NCI-H1694 treated with DMSO at 0.1 percent for 48 hours (cell line): Measurements from ENCODE around the gene DIPK1B.

Experiments
- DNase-seq: peaks from one replicate; lab custom pipeline; 2025; lab: John Stamatoyannopoulos, UW

DIPK1B gene

DNA sequence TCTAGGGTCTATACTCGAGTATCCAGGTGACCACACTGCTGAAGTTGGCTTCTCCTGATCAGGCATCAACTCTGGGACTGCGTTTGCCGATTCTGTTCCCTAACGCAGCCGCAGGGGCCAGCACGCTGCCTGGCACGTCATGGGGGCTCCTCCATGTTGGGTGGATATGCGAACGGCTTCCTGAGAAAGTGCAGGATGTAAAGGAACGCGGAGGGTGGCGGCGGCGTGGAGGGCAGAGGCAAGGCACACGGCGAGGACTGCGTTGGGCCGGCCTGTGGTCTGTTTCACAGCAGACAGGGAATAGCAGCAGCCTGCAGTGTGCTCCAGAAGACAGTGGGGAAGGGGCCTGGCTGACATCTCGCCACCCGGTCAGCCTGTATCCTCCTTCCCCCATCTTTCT lies 26.6 kb downstream of the DIPK1B start:
- DNase-seq: no peak

DNA sequence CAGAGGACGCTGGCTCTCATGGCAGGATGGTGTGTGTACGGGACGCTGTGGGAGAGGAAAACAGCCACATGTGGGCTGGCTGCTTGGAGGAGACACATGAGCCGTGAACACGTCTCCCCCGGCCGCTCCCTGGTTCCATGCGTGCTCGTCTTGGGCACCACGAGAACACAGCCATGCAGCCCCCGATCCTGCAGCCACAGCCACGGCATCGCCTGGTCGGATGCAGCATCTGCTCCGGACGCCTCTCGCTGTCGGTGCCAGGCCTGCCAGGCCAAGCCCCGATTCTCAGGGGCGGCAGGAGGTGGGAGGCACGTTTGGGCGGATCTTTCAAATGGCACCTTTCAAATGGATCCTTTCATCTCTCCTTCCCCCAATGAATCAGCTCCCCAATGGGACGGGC lies 27.1 kb downstream of the DIPK1B start:
- no peak for DNase-seq

DNA sequence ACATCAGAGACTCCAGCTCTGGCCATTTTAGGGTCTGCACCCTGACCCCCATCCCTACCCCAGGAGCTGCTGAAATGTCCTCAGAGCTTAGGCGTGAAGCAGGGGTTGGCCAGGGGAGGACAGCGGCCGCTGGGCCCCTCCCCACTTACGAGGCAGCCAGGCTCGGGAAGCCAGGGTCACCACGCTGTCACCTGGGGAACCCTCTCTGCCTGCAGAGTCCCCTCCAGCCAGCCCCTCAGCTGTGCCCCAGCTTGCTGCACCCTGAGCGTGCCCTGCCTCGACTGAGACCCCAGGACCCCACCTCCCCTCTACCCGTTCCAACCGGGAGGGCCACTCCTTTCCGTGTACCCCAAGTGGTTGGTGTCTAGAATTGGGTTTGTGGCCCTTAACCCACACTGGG lies 27.7 kb downstream of the DIPK1B start:
- DNase-seq: no peak

DNA sequence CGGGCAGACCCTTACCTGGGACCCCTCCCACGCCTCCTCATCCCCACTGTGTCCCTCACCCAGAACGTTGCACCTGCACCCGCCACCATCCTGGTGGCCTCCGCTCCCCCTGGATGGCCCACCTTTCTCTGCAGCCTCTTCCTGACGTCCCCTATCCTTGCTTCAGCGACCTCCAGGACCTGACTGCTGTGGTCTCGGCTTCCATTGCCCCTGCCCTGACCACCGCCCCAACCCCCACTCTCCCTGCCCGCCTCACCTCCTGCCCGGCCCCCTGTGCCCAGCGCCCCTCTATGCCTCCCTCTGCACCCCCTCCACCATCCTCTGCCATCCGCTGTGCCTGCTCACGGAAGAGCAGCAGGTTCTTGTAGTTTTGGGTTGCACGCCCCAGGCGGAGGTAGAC lies 28.1 kb downstream of the DIPK1B start:
- DNase-seq: no peak

DNA sequence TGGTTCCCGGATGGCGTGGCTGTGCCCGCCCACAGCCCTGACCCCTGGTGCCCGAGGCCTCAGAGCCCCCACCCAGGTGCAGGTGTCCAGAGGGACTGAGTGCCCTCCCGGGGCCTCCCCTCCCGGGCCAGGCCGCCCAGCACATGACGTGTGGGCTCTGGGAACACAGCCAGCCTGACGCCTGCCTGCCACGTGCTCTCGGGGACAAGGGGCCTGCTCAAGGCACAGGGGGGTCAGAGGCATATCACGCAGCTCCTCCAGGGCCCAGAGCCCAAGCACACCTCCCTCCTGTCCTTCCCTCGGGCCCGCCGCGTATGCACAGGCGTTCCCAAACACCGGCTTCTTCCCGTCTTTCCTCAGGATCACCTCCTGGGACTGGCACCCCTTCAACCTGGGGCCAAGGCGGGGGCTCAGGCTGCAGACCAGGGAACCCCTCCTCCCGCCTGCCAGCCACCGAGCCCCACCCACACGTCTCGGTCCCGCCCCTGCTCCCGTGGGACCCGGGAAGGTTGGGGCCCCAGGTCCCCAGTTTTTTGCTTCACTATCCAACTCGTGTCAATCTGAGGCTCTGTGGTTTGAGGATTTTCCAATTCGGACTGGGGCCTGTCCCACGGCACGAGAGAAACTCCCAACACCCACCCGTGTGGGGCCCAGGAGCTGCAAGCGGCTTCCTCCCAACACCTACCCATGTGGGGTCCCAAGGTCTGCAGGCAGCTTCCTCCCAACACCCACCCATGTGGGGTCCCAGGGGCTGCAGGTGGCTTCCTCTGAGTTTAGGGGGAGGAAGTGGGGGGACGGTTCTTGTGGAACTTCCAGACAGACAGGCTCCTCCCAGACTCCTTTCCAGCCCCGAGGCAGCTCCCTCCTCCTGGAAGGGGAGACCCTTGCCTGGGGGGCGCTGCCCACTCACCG lies 28.9 kb downstream of the DIPK1B start:
- no peak for DNase-seq

DNA sequence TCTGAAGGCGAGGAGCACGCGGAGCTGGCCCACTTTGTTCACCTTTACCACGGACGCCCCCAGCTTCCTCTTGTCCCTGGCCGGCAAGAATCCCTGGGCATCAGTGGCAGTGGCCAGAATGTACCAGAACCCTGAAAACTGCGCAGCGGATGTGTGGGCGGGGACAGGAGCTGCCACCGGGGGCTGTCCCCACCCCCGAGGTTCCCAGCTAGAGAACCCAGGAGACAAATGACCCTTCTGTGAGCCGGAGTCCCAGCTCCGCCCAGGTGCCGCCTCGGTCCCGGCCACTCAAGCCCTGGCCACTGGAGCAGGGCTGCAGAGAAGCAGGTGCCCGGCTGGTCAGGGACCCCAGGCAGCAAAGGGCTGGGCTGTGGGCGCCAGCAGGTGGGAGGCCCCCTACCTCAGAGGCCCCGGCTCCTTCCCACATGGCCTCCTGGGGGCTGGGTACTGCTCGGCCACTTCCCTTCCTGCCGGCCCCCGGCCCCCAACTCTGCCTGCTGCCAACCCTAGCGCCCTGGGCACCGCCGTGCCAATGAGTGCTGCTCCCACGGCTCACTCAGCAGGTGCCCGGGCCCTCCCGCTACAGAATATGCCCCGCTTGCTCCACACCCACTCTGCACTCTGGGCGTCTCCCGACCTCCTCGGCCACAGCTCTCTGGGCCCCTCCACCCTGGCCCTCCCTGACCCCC lies 29.7 kb downstream of the DIPK1B start:
- DNase-seq: no peak

DNA sequence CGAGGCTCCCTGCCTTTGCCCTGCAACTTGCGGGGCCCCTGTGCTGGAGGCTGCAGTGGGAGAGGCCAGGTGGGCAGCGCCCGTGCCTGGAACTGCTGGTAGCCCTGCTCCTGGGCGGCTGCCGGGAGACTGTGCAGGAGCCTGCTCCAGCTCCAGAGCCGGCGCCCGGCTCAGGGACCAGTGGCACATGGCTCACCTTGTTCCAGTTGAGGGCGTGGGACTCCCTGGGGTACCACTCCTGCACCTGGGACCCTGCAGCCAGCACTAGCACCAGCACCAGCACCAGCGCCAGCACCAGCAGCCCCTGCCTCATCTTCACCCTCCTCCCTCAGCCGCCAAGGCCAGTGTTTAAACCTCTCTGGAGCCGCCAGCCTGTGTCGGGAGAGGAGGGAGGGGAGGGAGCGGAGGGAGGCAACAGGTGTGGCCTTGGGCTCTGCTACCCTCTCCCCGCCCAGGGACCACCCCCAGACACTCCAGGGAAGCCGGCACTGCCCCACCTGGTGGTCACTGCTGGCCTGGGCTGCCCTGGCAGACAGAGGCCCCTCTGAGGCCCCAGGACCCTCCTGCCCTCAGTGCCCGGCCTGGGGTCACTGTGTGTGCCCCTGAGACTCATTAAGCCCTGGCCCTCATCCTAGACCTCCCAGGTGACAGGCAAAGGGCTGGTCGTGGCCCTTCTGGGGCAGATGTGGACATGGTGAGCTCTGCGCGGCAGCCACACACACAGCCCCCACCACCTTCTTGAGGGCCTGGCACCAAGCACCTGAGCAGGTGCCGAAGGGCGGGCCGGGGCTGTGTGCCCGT lies 30.4 kb downstream of the DIPK1B start, which contains the start of gene LCN10:
Gene LCN10, minus strand, starts transcription at position 350 of the 801 bp plus-strand sequence. Its CDS starts 37 bp downstream, at position 313.
- no peak for DNase-seq

DNA sequence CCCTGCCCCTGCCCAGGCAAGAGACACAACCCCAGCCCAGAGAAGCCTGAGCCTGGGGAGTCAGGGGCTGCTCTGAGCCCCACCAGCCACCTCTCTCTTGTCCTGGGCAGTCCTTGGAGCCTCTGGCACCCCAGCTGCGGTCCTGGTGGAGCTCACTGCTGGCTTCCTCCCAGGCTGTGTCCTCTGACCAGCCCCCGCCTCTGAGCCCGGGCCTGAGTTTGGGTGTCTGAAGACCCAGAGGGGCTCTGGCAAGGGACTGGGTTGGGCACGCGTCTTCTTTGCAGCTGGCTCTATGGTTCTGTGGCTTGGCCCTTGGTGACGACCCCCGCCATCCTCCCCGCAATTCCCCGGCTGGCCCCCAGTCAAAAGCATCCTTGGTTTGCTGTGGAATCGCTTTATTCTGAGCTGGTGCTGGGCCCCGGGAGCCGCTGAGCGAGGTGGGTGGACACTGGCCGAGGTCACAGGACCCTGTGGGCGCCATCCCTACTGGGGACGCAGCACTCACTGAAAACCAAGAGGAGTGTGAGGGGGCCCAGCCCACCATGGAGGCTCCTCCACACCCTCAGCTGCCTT lies 31.4 kb downstream of the DIPK1B start:
- DNase-seq: no peak

DNA sequence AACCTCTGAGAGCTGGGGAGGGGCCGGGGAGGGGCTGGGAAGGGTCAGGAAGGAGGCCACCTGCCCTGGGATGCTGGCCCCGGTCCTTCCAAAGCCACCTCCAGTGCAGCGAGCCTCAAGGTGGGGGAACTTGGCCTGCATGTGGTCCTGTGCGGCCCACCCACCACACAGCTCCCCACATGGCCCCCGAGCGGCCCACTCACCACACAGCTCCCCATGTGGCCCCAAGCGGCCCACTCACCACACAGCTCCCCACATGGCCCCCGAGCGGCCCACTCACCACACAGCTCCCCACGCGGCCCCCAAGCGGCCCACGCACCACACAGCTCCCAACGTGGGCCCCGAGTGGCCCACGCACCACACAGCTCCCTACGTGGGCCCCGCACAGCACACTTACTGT lies 32.4 kb downstream of the DIPK1B start:
- no peak for DNase-seq

DNA sequence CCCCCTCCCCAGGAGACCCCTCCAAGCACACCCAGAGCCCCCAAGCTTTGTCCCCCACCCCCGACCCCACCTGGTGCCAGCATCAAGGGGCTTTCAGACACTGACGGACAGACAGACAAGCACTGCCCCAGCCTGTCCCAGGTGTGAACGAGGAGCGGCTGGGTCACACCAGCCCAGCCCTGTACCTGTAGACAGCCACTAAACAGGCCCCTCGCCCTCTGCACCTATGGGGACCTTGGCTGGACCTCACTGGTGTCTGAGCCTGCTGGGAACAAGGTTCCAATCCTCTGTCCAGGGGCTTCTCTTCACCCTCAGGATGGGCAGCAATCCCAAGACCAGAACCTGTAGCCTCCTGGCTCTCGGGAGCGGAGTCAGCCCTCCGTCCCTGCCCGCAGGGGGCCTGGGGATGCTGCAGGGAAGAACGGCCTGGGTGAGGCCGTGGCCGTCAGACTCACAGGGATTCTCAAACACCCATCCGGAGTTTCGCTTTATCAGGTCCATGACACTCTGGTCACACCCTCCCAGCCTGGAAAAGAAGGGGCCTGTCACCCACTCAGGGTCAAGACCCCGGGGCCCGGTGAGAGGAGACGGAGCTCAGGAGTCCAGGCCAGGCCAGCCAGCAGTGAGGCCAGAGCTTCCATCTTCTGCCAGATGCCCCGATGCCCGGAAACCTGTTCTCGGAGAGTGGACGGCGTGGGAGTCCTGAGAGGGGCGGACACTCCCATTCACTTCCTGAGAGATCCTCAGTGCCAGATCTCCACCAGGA lies 33.2 kb downstream of the DIPK1B start:
- no peak for DNase-seq

DNA sequence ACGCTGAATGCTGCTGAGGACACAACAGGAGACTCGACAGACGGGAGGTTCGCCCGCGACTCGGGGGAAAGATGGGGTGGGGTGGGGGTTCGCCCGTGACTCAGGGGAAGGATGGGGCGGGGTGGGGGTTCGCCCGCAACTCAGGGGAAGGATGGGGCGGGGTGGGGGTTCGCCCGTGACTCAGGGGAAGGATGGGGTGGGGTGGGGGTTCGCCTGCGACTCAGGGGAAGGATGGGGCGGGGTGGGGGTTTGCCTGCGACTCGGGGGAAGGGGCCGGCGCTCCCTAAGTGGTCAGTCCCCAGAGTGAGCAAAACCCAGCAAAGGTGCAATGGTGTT lies 33.8 kb downstream of the DIPK1B start:
- DNase-seq: no peak

DNA sequence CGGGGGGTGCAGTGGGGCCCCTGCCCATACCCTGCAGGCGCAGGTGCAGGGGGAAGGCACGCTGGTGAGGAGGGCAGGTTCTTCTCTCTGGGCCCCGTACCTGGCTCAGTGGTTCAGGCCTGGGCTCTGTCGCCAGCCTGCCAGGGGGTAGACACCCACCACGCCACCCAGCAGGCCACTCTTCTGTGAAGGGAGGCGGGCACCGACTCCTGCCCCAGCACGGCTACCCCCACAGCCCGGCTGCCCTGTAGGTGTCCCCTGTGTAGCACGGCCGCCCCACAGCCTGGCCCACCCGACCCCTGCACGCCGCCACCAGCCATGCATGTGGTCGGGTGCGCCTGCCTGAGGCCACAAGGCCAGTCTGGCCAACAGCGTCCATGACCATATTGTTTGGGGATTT lies 34.2 kb downstream of the DIPK1B start:
- DNase-seq: no peak

DNA sequence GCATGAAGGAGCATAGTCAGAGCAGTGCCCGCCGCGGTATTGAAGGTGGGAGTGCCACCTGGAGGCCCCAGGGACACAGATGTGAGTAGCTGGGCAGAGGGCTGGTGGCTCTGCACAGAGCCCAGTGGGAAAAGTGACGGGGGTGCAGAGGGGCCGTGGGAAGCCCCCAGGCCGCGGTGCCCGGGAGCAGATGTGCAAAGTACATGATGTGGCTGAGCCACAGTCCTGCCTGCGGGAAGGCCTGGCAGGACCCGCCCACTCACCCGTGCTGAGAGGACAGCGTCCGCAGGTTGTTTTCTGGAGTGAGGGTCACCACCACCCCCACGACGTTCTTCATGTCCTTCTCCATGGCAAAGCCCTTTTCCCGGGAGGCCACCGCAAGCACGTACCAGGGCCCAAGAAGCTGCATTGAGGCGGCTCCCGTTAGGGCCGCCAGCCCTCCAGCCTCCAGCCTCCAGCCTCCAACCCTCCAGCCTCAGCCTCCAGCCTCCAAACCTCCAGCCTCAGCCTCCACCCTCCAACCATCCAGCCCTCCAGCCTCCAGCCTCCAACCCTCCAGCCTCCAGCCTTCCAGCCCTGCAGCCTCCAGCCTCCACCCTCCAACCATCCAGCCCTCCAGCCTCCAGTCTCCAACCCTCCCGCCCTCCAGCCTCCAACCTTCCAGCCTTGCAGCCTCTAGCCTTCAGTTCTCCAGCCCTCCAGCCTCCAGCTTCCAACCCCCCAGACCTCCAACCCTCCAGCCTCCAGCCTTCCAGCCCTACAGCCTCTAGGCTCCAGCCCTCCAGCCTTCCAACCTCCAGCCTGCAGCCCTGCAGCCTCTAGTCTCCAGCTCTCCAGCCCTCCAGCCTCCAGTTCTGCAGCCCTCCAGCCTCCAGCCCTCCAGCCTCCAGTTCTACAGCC lies 35.0 kb downstream of the DIPK1B start:
- DNase-seq: no peak

DNA sequence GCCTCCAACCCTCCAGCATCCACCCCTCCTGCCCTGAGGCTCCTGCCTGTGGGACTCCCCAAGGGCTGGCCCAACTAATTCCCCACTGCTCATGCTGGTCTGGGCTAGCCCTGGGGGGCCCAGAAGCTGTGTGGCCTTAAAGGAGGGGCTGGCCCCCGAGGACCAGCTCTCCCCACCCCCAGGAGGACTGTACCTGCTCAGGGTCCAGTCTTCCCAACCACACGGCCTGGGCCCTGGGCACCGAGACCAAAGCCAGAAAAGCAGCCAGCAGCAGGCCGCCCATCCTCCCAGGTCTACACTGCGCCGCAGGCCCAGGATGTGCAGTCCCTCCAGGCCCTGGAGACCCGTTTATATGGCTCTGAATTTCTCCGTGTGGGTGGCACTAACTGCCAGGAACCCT lies 35.8 kb downstream of the DIPK1B start, which contains the start of gene LCN6:
Gene LCN6, minus strand, starts transcription at position 325 of the 400 bp plus-strand sequence. Its CDS starts 42 bp downstream, at position 283.
- no peak for DNase-seq

DNA sequence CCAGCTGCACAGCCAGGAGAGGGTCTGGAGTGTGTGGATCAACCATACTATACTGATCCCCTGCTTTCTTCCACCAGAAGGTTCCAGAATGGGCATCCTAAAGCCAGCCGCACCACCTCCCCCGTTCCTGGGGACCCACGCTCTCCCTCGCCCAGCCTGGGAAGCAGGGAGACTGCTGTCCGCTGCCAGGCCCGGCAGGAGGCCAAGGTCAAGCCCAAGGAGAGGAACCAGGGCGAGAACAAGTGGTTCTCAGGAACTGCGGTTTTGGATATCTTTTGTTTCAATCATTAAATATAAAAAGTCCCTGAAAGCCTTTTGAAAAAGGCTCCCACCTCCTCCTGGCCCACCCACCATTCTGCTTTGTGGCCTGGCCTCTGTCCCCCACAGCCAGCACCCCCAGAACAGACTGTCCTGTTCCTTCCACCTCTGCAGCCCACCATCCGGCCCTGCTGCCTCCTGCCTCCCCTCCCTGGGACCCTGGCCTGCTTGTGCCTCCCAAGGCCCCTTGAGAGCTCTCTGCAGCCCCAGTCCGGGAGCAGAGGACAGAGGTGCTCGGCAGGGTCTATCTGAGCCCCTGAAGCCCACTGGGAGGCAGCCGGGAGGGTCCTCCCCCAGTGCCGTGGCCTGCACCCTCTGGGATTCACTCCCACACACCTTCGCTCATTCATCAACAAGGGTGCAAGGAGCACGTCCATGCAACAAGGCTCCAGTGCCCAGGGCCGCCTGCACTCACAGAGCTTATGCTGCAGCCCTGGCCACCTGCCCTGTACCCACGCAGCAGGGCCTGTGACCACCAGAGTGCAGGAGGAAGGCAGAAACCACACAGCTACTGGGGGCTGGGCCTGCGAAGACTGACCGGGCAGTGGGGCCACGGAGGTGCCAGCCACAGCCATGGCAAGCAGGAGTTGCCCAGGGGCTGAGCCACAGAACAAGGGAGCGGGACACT lies 36.6 kb downstream of the DIPK1B start:
- no peak for DNase-seq

DNA sequence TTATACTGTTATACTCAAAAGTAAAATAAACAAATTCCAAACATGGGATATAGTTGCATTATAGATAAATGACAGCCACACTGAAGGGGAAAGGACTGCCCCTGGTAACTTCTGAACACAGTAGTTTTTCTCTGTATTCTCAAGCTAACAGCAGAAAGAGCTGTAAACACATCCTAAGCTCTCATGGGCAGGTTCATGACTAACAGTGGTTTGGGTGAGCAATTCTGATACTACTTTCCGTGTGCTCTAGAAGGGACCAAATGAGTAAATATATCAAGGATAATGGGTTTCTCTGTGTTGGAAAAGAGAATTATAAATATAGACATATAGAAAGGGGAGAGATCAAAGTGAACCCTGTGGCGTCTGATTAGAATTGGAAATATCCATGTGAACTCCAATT lies 38.2 kb downstream of the DIPK1B start:
- DNase-seq: no peak

DNA sequence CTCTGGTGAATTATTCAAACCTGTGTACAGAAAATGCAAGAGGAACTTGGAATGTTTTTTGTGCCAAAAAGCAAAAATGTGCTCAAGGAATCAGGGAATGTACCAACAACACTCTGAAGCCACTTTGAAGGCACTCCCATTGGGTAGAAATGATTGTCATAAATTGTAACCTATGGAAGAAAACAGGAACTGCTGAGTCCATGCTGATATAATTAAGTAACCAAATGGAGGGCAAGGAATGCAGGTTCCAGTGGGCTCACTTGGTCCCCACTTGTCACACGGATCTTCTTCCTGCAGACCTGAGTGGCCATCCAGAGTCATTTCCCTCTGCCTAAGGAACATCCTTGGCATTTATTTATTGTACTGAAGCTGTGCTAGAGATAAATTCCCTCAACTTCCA lies 38.9 kb downstream of the DIPK1B start:
- DNase-seq: no peak

DNA sequence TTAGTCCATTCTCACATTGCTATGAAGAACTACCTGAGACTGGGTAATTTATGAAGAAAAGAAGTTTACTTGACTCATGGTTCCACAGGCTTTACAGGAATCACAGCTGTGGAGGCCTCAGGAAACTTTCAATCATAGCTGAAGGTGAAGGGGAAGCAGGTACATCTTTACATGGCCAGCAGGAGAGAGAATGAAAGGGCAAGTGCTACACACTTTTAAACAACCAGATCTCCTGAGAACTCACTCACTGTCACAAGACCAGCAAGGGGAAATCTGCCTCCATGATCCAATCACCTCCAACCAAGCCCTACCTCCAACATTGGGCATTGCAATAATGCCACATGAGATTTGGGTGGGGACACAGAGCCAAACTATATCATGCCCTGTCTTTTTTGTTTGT lies 39.4 kb downstream of the DIPK1B start:
- DNase-seq: no peak

DNA sequence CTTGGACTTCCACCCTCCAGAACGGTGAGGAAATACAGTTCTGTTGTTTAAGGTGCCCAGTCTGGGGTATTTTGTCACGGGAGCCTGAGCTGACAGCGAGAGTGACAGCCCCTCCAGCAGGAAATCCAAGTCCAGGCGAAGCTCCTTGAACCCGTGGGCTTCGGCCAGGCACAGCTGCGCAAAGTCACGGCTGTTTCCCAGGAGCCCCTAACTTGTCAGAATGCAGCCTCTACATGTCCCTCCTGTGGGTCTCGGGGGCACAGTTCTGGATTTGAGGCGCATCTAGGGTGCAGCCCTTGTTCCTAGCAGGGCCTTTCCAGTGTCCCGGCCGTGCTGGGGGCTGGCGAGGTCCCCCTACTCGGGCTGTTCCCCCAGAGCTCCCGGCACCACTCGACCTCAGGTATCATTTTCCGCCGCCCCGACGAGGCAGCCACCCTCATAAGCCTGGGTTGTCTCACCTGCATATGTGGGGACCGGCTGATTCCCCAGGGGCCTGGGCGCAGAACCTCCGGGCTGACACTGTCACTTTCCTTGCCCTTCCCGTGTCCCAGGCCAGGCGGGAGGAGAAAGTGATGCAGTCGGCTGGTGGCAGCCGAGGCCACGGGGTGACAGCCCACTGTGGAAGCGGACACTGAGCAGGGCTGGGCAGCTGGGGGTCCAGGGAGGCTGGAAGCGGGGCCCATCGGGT lies 41.1 kb downstream of the DIPK1B start:
- no peak for DNase-seq
